Naive thymus-derived CD4-positive, alpha-beta T cell (primary cell): Measurements from ENCODE around the gene STK24. TPM values are rescaled to one million over a fixed set of nuclear protein-coding genes. Genes with fewer than 3 reads are reported as not detected.
A peak's percentile ranks its signal among the peaks of the same experiment; 100 is the strongest.

Source experiments
- ATAC-seq: fragments of 150-1000 bp; cut with Tn5 transposase; 2 replicates; pipeline ENCODE4 v1.10.0; 2021; ENCODE audit warnings: mild to moderate bottlenecking, moderate library complexity
- CTCF ChIA-PET: fragments of 350-600 bp; sonication (Branson Sonifier 250); formaldehyde crosslinking; loops from one replicate; lab custom pipeline; 2021; ENCODE audit warnings: antibody characterized with exemption; lab: Charles Lee
- POLR2A ChIA-PET: fragments of 350-600 bp; sonication (Branson Sonifier 250); formaldehyde crosslinking; loops from one replicate; lab custom pipeline; 2021; ENCODE audit warnings: antibody characterized with exemption, inconsistent platforms; lab: Charles Lee
- DNase-seq, 9 donors: peaks; one replicate each; pipeline versions ENCODE4 v3.0.0 to v3.0.0-alpha.2; 2020 to 2022; ENCODE audit warnings: mixed read lengths in 1 of 9
- H3K27ac ChIP-seq: one replicate; pipeline ENCODE4 v1.7.0; 2013; ENCODE audit warnings: mild to moderate bottlenecking, low read depth, low read length, moderate library complexity
- H3K27me3 ChIP-seq, 2 donors: one replicate each; pipeline ENCODE4 v1.7.0; 2013; ENCODE audit warnings: low read length in 2 of 2, mild to moderate bottlenecking in 2 of 2, moderate library complexity in 2 of 2; ENCODE audit not compliant: control insufficient read depth in 2 of 2, insufficient read depth in 2 of 2
- H3K36me3 ChIP-seq, 3 experiments: 1 replicate in 2 of 3; 2 replicates in 1 of 3; pipeline ENCODE4 v1.7.0; 2013; ENCODE audit warnings: low read length in 3 of 3, mild to moderate bottlenecking in 3 of 3, moderate library complexity in 1 of 3; ENCODE audit not compliant: insufficient read depth in 3 of 3, control insufficient read depth in 2 of 3
- H3K4me1 ChIP-seq, 2 donors: one replicate each; pipeline ENCODE4 v1.7.0; 2013; ENCODE audit warnings: low read length in 2 of 2, mild to moderate bottlenecking in 2 of 2, moderate library complexity in 1 of 2; ENCODE audit not compliant: control insufficient read depth in 2 of 2, insufficient read depth in 2 of 2
- H3K4me3 ChIP-seq: 2 replicates; pipeline ENCODE4 v1.7.0; 2013; ENCODE audit warnings: mild to moderate bottlenecking, low read length
- H3K9me3 ChIP-seq, 3 experiments: 1 replicate in 2 of 3; 2 replicates in 1 of 3; pipeline ENCODE4 v1.7.0; 2013; ENCODE audit warnings: low read length in 3 of 3; ENCODE audit not compliant: control insufficient read depth in 2 of 3
- H3K27ac Mint-ChIP-seq, 9 donors: one replicate each; pipeline ENCODE4 v1.8.0; 2020 to 2022; ENCODE audit warnings: mixed read lengths in 9 of 9, mild to moderate bottlenecking in 8 of 9, moderate library complexity in 5 of 9, inconsistent platforms in 2 of 9
- H3K27me3 Mint-ChIP-seq, 5 donors: one replicate each; pipeline ENCODE4 v1.8.0; 2021 to 2022; ENCODE audit warnings: mixed read lengths in 5 of 5, mild to moderate bottlenecking in 1 of 5
- H3K36me3 Mint-ChIP-seq, 5 donors: one replicate each; pipeline ENCODE4 v1.8.0; 2020 to 2022; ENCODE audit warnings: mixed read lengths in 5 of 5, mild to moderate bottlenecking in 3 of 5, inconsistent platforms in 1 of 5
- H3K4me1 Mint-ChIP-seq, 7 donors: one replicate each; pipeline ENCODE4 v1.8.0; 2020 to 2022; ENCODE audit warnings: mixed read lengths in 7 of 7, mild to moderate bottlenecking in 3 of 7, inconsistent platforms in 1 of 7
- H3K4me3 Mint-ChIP-seq, 10 donors: one replicate each; pipeline ENCODE4 v1.8.0; 2020 to 2022; ENCODE audit warnings: mild to moderate bottlenecking in 10 of 10, mixed read lengths in 10 of 10, moderate library complexity in 6 of 10, inconsistent platforms in 2 of 10
- H3K9me3 Mint-ChIP-seq, 11 donors: one replicate each; pipeline ENCODE4 v1.8.0; 2020 to 2022; ENCODE audit warnings: mixed read lengths in 11 of 11, mild to moderate bottlenecking in 4 of 11, inconsistent platforms in 1 of 11, moderate library complexity in 1 of 11
- intact Hi-C, 2 donors: fragments of 100-400 bp; cut with micrococcal nuclease; formaldehyde crosslinking; loops; one replicate each; pipeline ENCODE4 v1.15.1; 2023
- polyA plus RNA-seq, 2 donors: library from polyadenylated mRNA; unstranded; fragments of 300-500 nt; fragmentation: Illumina TruSeq; gene quantifications; one replicate each; pipeline ENCODE4 v1.2.3, GENCODE V29; 2021
- total RNA-seq, 6 experiments: library from RNA in 5 of 6; stranded (reverse) in 5 of 6; gene quantifications; 1 replicate in 5 of 6; 2 replicates in 1 of 6; pipeline ENCODE4 v1.2.3 and lab custom pipeline; 2021 to 2026

The STK24 gene
- total and polyA plus RNA-seq, 7 experiments from 2014 or later: 29.8 to 148 (median 94.4) TPM

DNA sequence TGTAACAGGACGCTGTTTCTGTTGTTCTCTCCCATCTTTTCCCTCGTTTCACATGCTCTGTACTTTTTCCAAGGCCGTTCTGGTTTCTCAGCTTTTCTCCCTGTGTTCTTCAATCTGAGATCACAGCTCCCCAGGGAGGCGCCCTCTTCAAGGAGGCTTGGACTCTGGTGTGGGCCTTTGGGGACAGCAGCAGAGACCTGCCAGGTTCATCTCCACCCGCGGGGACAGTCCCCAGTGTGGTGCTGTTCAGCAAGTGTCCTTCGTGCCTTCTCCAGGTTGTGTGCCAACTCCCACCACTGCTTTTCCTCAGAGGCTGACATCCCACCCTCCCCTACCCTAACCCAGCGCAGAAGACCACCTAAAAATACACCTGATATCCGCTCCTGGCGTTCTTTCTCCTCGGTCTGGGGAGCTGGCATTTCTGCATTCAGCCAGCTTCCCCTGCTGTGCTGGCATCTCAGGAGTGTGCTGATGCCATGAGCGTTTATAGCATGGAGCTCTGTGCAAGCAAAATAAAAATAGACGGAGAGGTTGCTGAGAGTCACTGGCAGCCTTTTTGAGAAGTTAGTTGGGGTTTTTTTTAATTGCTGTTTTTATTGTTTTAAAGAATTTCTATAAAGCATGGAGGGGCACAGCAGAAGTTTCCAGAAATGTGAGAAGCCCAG is 149.4 kb downstream of the STK24 start:
- Histone ChIP-seq H3K27ac (no peak overlapping the region), H3K36me3 (no peaks in the 10 kb centered on the region), H3K9me3 (no peaks in the 10 kb centered on the region), H3K4me1 (no peaks in the 10 kb centered on the region), H3K27me3 (no peaks in the 10 kb centered on the region), H3K4me3 (no peak overlapping the region)
- peaks cover 0 to 3% (median 0%) of the 10 kb centered on the region in 7 donors for H3K4me1 Mint-ChIP-seq
- H3K27ac Mint-ChIP-seq: no peak overlapping the region
- DNase-seq (no peak), ATAC-seq (no peak)
- CTCF ChIA-PET: interaction anchor here (0.7 kb wide), 1 partner anchor 24 kb away, joined by 3 read pairs; no protein-coding TSS in a partner anchor
- POLR2A ChIA-PET: no interaction called here
- peaks cover 0 to 23% (median 5%) of the 10 kb centered on the region in 5 donors for H3K27me3 Mint-ChIP-seq
- no peak overlapping the region for H3K4me3 Mint-ChIP-seq
- intact Hi-C loops: no loop called here
- H3K36me3 Mint-ChIP-seq: peaks cover 0 to 3% (median 0%) of the 10 kb centered on the region in 5 donors
- peaks cover 0 to 1% (median 0%) of the 10 kb centered on the region in 11 donors for H3K9me3 Mint-ChIP-seq

DNA sequence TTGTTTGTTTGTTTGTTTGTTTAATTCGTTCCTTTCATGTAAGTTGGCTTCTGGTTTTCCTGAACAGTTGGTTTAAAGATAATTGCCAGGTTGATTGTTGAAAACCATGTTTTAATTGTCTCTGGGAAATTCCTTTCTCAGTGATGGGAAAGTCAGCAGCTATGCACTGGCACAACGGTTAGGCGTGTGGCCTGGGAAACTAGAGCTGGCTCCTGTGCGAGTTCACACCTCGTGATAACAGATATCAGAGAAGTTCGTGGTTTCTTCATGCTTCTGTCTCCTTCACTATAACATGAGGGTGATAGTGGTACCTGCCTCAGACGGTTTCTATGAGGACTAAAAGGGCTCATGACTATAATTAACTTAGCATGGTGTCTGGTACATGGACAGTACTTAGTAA is 153.5 kb downstream of the STK24 start:
- H3K4me1 ChIP-seq: no peaks in the 10 kb centered on the region
- CTCF ChIA-PET: no interaction called here
- Mint-ChIP-seq H3K36me3 (no peaks in the 10 kb centered on the region), H3K4me3 (no peak overlapping the region), H3K9me3 (peaks cover 0 to 2% (median 0%) of the 10 kb centered on the region in 11 donors), H3K4me1 (peaks cover 0 to 3% (median 0%) of the 10 kb centered on the region in 7 donors), H3K27me3 (peaks cover 0 to 19% (median 4%) of the 10 kb centered on the region in 5 donors), H3K27ac (peak overlapping the region in 1 of 9 donors; percentile 9)
- POLR2A ChIA-PET: no interaction called here
- intact Hi-C loops: no loop called here
- no peaks in the 10 kb centered on the region for H3K27me3 ChIP-seq
- no peak overlapping the region for H3K4me3 ChIP-seq
- DNase-seq: no peak
- H3K36me3 ChIP-seq: no peaks in the 10 kb centered on the region
- no peak overlapping the region for H3K27ac ChIP-seq
- ATAC-seq: no peak
- H3K9me3 ChIP-seq: no peaks in the 10 kb centered on the region

DNA sequence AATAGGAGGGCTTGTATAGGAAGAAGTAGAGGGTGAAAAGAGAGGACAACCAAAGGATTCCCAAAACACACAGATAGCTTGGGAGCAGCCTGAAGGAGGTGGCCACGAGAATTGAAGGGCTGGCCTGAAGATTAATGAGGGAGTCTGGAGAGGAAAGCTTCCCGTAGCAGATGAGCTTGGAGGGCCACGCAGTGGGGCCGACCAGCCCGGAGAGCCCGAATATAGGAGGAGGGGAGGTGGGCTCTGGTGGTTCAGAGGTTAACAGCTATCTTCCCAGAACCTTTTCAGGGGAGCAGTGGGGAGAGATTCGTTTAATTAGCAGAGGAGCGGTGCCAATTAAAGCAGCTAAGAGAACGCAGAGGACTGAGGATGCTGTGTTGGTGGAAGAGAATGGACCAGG is 154.9 kb downstream of the STK24 start:
- Histone ChIP-seq H3K4me3 (no peak overlapping the region), H3K9me3 (no peaks in the 10 kb centered on the region), H3K36me3 (no peaks in the 10 kb centered on the region), H3K4me1 (no peaks in the 10 kb centered on the region), H3K27me3 (no peaks in the 10 kb centered on the region), H3K27ac (no peak overlapping the region)
- POLR2A ChIA-PET: no interaction called here
- DNase-seq: no peak
- peaks cover 0 to 5% (median 2%) of the 10 kb centered on the region in 11 donors for H3K9me3 Mint-ChIP-seq
- peaks cover 0 to 6% (median 0%) of the 10 kb centered on the region in 5 donors for H3K36me3 Mint-ChIP-seq
- CTCF ChIA-PET: no interaction called here
- peak overlapping the region in 1 of 9 donors; percentile 70 for H3K27ac Mint-ChIP-seq
- intact Hi-C loops: no loop called here
- ATAC-seq: no peak
- peaks cover 0 to 16% (median 2%) of the 10 kb centered on the region in 5 donors for H3K27me3 Mint-ChIP-seq
- no peak overlapping the region for H3K4me3 Mint-ChIP-seq
- H3K4me1 Mint-ChIP-seq: peaks cover 0 to 2% (median 0%) of the 10 kb centered on the region in 7 donors

DNA sequence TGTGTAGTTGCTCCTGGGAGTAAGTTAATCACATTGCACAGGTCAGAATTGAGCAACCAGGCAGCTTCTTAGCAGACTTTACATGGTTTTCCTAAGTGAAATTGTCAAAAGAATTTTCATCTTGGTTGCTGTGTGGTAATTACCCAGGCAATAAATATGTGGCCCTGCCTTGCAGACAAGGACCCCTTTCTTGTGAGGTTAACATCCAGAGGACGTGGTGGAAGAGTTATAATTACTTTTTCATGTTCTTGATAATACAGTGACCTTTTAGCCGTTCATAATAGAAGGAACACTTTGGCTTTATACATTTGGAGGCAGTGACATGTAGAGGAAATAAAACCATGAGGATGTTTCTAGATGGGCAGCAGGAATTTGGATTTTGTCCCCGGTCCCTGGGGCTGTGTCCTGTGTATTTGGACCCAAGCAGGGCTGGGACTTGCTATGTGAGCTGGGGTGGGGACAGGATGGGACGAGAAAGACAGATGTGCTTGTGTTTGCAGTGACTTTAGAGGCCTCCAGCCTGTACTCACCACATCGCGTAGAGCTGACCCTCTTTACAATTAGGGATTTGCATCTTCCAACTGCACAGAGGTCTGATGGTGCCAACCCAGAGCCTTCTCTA is 156.2 kb downstream of the STK24 start:
- peaks cover 0 to 9% (median 4%) of the 10 kb centered on the region in 5 donors for H3K27me3 Mint-ChIP-seq
- CTCF ChIA-PET: no interaction called here
- Histone ChIP-seq H3K9me3 (no peaks in the 10 kb centered on the region), H3K27ac (no peak overlapping the region), H3K27me3 (no peaks in the 10 kb centered on the region), H3K4me1 (no peaks in the 10 kb centered on the region), H3K36me3 (no peaks in the 10 kb centered on the region), H3K4me3 (no peak overlapping the region)
- DNase-seq (no peak), ATAC-seq (no peak)
- H3K27ac Mint-ChIP-seq: no peak overlapping the region
- H3K4me3 Mint-ChIP-seq: no peak overlapping the region
- H3K4me1 Mint-ChIP-seq: peaks cover 0 to 2% (median 0%) of the 10 kb centered on the region in 7 donors
- intact Hi-C loops: no loop called here
- peaks cover 0 to 8% (median 4%) of the 10 kb centered on the region in 11 donors for H3K9me3 Mint-ChIP-seq
- POLR2A ChIA-PET: no interaction called here
- peaks cover 0 to 9% (median 0%) of the 10 kb centered on the region in 5 donors for H3K36me3 Mint-ChIP-seq

DNA sequence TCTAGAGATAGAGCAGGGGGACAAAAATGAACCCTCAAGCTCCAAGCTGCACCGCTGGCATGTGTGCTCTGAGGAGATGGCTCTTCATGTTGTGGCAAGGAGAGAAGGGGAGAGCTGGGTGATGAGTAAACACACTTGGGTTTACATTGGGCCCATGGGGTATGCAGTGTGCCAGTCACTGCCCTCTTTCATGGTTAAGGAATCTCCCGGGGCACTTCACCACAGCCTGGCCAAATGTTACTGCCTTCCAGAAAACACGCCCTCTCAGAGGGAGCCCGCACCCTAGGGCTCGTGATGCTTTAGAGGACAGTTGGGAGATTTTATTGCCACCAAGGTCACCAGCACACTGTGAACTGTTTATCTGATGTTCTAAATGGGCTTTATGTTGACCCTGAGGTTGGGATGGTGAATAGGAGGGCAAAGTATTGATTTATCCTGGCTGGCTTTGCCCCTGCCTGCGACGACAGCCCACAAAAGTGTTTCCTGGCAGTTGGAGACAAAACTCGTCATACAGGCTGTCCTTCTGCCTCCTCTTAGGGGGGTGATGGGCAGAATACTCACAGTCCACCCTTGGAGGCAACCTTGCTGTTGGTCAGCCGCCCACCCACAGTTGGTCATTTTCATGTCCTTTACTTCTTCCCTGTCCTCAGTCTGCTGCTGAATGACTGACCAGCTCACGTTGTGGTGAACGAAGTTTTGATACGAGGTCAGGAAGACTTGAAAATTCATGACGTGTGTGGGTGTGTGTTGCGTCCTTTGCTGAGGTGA is 156.9 kb downstream of the STK24 start:
- Histone ChIP-seq H3K4me1 (no peaks in the 10 kb centered on the region), H3K27ac (no peak overlapping the region), H3K9me3 (no peaks in the 10 kb centered on the region), H3K4me3 (no peak overlapping the region), H3K36me3 (no peaks in the 10 kb centered on the region), H3K27me3 (no peaks in the 10 kb centered on the region)
- CTCF ChIA-PET: no interaction called here
- H3K27me3 Mint-ChIP-seq: peaks cover 0 to 8% (median 4%) of the 10 kb centered on the region in 5 donors
- POLR2A ChIA-PET: no interaction called here
- H3K27ac Mint-ChIP-seq: no peak overlapping the region
- DNase-seq (no peak), ATAC-seq (no peak)
- peaks cover 0 to 2% (median 0%) of the 10 kb centered on the region in 7 donors for H3K4me1 Mint-ChIP-seq
- intact Hi-C loops: loop anchor here in 1 of 2 donors (10.0 kb wide), 1 partner anchor 565 kb away; no protein-coding TSS in a partner anchor
- peaks cover 0 to 8% (median 4%) of the 10 kb centered on the region in 11 donors for H3K9me3 Mint-ChIP-seq
- peaks cover 0 to 9% (median 0%) of the 10 kb centered on the region in 5 donors for H3K36me3 Mint-ChIP-seq
- no peak overlapping the region for H3K4me3 Mint-ChIP-seq

DNA sequence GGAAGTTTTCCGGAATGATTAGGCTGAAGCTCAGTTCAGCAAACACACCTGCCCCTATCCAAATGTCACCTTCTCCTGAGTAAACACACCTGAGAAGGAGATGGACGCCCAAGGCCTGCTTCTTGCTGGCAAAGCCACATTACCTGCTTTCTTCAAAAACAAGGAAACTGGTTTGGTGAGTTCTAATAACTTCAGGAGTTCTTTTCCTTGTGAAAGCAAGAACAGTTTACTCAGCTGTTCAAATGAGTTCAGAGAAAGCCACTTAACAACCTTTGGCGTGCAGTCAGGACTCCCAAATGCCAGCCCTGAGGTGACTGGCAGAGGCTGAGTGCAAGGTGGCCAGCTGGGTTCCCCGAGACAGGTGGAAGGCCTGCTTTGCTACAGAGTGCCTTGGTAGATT is 160.5 kb downstream of the STK24 start:
- DNase-seq (no peak), ATAC-seq (no peak)
- Histone ChIP-seq H3K27ac (no peak overlapping the region), H3K27me3 (peaks cover 0 to 5% of the 10 kb centered on the region in 2 donors), H3K36me3 (no peaks in the 10 kb centered on the region), H3K4me1 (peaks cover 0 to 9% of the 10 kb centered on the region in 2 donors), H3K4me3 (no peak overlapping the region), H3K9me3 (no peaks in the 10 kb centered on the region)
- peaks cover 7 to 24% (median 14%) of the 10 kb centered on the region in 7 donors for H3K4me1 Mint-ChIP-seq
- ChIA-PET CTCF (no interaction called here), POLR2A (no interaction called here)
- intact Hi-C loops: loop anchor here in 1 of 2 donors (10.0 kb wide), 1 partner anchor 562 kb away; no protein-coding TSS in a partner anchor
- no peak overlapping the region for H3K27ac Mint-ChIP-seq
- H3K36me3 Mint-ChIP-seq: peaks cover 0 to 9% (median 0%) of the 10 kb centered on the region in 5 donors
- no peak overlapping the region for H3K4me3 Mint-ChIP-seq
- H3K27me3 Mint-ChIP-seq: peaks cover 0 to 7% (median 0%) of the 10 kb centered on the region in 5 donors
- H3K9me3 Mint-ChIP-seq: peaks cover 0 to 8% (median 4%) of the 10 kb centered on the region in 11 donors
